GM23248 (cell line): ENCODE data around the gene APBB1IP.

ENCODE experiments used
- EZH2 ChIP-seq: fragments of 200-600 bp; sonication (generic); IDR thresholded peaks from 2 replicates; pipeline ENCODE4 v1.6.1; 2018; ENCODE audit warnings: antibody characterized with exemption, mild to moderate bottlenecking; ENCODE audit not compliant: insufficient read depth, poor library complexity, severe bottlenecking
- EZH2phosphoT487 ChIP-seq: fragments of 200-600 bp; sonication (generic); IDR thresholded peaks from 2 replicates; pipeline ENCODE4 v1.6.1; 2018; ENCODE audit warnings: antibody characterized with exemption, moderate library complexity, mild to moderate bottlenecking, low read depth; ENCODE audit not compliant: insufficient read depth

GRCh38 chr10:26491276-26491675 is 53.1 kb downstream of the APBB1IP start:
- no peak for TF ChIP-seq EZH2
- no peak for TF ChIP-seq EZH2phosphoT487
